ENCODE measurements around the gene OR6J1. TPM values are rescaled to one million over a fixed set of nuclear protein-coding genes. Genes with fewer than 3 reads are reported as not detected.
"Not testable (repeated sequence)": the region's sequence is repeated elsewhere in the genome, so short reads cannot be mapped to it uniquely, and the experiment has no call there.

OR6J1 gene
- total and polyA plus RNA-seq, 4 donors = not detected

DNA sequence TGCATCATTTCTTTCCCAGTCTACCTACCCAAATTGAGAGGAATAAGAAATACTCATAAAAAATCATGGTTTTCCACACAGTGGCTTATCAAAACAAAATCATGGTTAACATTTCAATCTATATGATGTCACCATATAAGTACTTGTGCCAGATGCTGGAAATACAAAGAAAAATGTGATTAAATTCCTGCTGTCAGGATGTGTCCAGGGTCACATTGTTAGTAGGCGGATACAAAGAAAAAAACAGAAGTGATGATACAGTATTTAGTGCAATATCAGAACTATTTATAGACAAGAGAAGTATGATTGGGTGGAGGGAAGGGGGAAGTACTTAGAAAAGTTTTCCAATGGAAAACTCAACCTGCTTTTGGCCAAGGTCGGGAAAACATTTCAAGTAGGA, 47.0 kb upstream of the OR6J1 start:
- no peaks in the 10 kb centered on the region for H3K4me1 ChIP-seq (ENCODE audit: control insufficient read depth in 4 of 4, insufficient read depth in 4 of 4, low read length in 3 of 4)
- H3K9ac ChIP-seq (ENCODE audit: low read depth in 1 of 2, low read length in 2 of 2) = no peak overlapping the region
- WGBS = 67% methylated on average over 2 of the region's 2 CpGs
- H3K27ac ChIP-seq (ENCODE audit: low read depth in 1 of 2, low read length in 2 of 2) = no peak overlapping the region
- TF ChIP-seq HNF4G (IDR thresholded peaks at IDR 0.05) = no peak
- H3K36me3 ChIP-seq (ENCODE audit: control insufficient read depth in 4 of 4, insufficient read depth in 3 of 4, low read depth in 1 of 4, low read length in 3 of 4) = no peaks in the 10 kb centered on the region
- no peak for DNase-seq (ENCODE audit: low spot score)
- H3K9me3 ChIP-seq (ENCODE audit: control insufficient read depth in 4 of 4, low read length in 3 of 4) = peaks cover 1 to 9% (median 4%) of the 10 kb centered on the region in 4 donors
- no peak overlapping the region for H3K4me3 ChIP-seq (ENCODE audit: low read depth in 1 of 3, low read length in 3 of 3)
- peaks cover 0 to 2% (median 0%) of the 10 kb centered on the region in 4 donors for H3K27me3 ChIP-seq (ENCODE audit: control insufficient read depth in 4 of 4, insufficient read depth in 4 of 4, low read length in 3 of 4)

GRCh38 chr14:22689199-22689598, 45.0 kb upstream of the OR6J1 start:
- no peak overlapping the region for H3K27ac ChIP-seq (ENCODE audit: low read depth in 1 of 2, low read length in 2 of 2)
- peaks cover 1 to 9% (median 4%) of the 10 kb centered on the region in 4 donors for H3K9me3 ChIP-seq (ENCODE audit: control insufficient read depth in 4 of 4, low read length in 3 of 4)
- 57% methylated on average over 1 of the region's 1 CpG for WGBS
- no peak for DNase-seq (ENCODE audit: low spot score)
- no peaks in the 10 kb centered on the region for H3K27me3 ChIP-seq (ENCODE audit: control insufficient read depth in 4 of 4, insufficient read depth in 4 of 4, low read length in 3 of 4)
- H3K4me3 ChIP-seq (ENCODE audit: low read depth in 1 of 3, low read length in 3 of 3) = no peak overlapping the region
- H3K4me1 ChIP-seq (ENCODE audit: control insufficient read depth in 4 of 4, insufficient read depth in 4 of 4, low read length in 3 of 4) = no peaks in the 10 kb centered on the region
- TF ChIP-seq JUND (IDR thresholded peaks at IDR 0.05) (no peak), FOXA1 (IDR thresholded peaks at IDR 0.05) (no peak), FOXA2 (IDR thresholded peaks at IDR 0.05) (no peak), SP1 (IDR thresholded peaks at IDR 0.05) (no peak), HNF4G (IDR thresholded peaks at IDR 0.05) (no peak)
- TF ChIP-seq, protein P1, sequence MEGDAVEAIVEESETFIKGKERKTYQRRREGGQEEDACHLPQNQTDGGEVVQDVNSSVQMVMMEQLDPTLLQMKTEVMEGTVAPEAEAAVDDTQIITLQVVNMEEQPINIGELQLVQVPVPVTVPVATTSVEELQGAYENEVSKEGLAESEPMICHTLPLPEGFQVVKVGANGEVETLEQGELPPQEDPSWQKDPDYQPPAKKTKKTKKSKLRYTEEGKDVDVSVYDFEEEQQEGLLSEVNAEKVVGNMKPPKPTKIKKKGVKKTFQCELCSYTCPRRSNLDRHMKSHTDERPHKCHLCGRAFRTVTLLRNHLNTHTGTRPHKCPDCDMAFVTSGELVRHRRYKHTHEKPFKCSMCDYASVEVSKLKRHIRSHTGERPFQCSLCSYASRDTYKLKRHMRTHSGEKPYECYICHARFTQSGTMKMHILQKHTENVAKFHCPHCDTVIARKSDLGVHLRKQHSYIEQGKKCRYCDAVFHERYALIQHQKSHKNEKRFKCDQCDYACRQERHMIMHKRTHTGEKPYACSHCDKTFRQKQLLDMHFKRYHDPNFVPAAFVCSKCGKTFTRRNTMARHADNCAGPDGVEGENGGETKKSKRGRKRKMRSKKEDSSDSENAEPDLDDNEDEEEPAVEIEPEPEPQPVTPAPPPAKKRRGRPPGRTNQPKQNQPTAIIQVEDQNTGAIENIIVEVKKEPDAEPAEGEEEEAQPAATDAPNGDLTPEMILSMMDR (IDR thresholded peaks at IDR 0.05; ENCODE audit: low read depth, low read length, missing input control) = no peak
- H3K9ac ChIP-seq (ENCODE audit: low read depth in 1 of 2, low read length in 2 of 2) = no peak overlapping the region
- H3K36me3 ChIP-seq (ENCODE audit: control insufficient read depth in 4 of 4, insufficient read depth in 3 of 4, low read depth in 1 of 4, low read length in 3 of 4) = no peaks in the 10 kb centered on the region

GRCh38 chr14:22687969-22688368, 43.8 kb upstream of the OR6J1 start:
- not testable (repeated sequence) for H3K36me3 ChIP-seq (ENCODE audit: control insufficient read depth in 4 of 4, insufficient read depth in 3 of 4, low read depth in 1 of 4, low read length in 3 of 4); DNase-seq (ENCODE audit: low spot score); H3K27ac ChIP-seq (ENCODE audit: low read depth in 1 of 2, low read length in 2 of 2); H3K27me3 ChIP-seq (ENCODE audit: control insufficient read depth in 4 of 4, insufficient read depth in 4 of 4, low read length in 3 of 4); H3K9me3 ChIP-seq (ENCODE audit: control insufficient read depth in 4 of 4, low read length in 3 of 4); H3K9ac ChIP-seq (ENCODE audit: low read depth in 1 of 2, low read length in 2 of 2); H3K4me3 ChIP-seq (ENCODE audit: low read depth in 1 of 3, low read length in 3 of 3); H3K4me1 ChIP-seq (ENCODE audit: control insufficient read depth in 4 of 4, insufficient read depth in 4 of 4, low read length in 3 of 4)
- 92% methylated on average over 3 of the region's 3 CpGs for WGBS

DNA sequence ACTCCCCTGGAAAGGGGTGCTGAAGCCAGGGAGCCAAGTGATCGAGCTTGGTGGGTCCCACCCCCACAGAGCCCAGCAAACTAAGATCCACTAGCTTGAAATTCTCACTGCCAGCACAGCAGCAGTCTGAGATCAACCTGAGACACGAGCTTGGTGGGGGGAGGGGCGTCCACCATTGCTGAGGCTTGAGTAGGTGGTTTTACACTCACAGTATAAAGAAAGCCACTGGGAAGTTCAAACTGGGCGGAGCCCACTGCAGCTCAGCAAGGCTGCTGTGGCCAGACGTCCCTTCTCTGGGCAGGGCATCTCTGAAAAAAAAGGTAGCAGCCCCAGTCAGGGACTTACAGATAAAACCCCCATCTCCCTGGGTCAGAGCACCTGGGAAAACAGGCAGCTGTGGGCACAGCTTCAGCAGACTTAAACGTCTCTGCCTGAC, 42.0 kb upstream of the OR6J1 start:
- H3K4me3 ChIP-seq (ENCODE audit: low read depth in 1 of 3, low read length in 3 of 3); H3K9ac ChIP-seq (ENCODE audit: low read depth in 1 of 2, low read length in 2 of 2); H3K27me3 ChIP-seq (ENCODE audit: control insufficient read depth in 4 of 4, insufficient read depth in 4 of 4, low read length in 3 of 4); H3K36me3 ChIP-seq (ENCODE audit: control insufficient read depth in 4 of 4, insufficient read depth in 3 of 4, low read depth in 1 of 4, low read length in 3 of 4); H3K27ac ChIP-seq (ENCODE audit: low read depth in 1 of 2, low read length in 2 of 2); H3K4me1 ChIP-seq (ENCODE audit: control insufficient read depth in 4 of 4, insufficient read depth in 4 of 4, low read length in 3 of 4); DNase-seq (ENCODE audit: low spot score); H3K9me3 ChIP-seq (ENCODE audit: control insufficient read depth in 4 of 4, low read length in 3 of 4): not testable (repeated sequence)
- 31% methylated on average over 6 of the region's 6 CpGs for WGBS

- TF ChIP-seq FOXA2 (IDR thresholded peaks at IDR 0.05) (no peak), JUND (IDR thresholded peaks at IDR 0.05) (no peak), ATF3 (IDR thresholded peaks at IDR 0.05) (no peak), RAD21 (IDR thresholded peaks at IDR 0.05) (no peak), YY1 (IDR thresholded peaks at IDR 0.05) (no peak)
- TF ChIP-seq, protein P2, sequence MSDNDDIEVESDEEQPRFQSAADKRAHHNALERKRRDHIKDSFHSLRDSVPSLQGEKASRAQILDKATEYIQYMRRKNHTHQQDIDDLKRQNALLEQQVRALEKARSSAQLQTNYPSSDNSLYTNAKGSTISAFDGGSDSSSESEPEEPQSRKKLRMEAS (IDR thresholded peaks at IDR 0.05) = no peak
- TF ChIP-seq, protein P1 (IDR thresholded peaks at IDR 0.05; ENCODE audit: low read depth, low read length, missing input control) = no peak
- TF ChIP-seq, protein P3, sequence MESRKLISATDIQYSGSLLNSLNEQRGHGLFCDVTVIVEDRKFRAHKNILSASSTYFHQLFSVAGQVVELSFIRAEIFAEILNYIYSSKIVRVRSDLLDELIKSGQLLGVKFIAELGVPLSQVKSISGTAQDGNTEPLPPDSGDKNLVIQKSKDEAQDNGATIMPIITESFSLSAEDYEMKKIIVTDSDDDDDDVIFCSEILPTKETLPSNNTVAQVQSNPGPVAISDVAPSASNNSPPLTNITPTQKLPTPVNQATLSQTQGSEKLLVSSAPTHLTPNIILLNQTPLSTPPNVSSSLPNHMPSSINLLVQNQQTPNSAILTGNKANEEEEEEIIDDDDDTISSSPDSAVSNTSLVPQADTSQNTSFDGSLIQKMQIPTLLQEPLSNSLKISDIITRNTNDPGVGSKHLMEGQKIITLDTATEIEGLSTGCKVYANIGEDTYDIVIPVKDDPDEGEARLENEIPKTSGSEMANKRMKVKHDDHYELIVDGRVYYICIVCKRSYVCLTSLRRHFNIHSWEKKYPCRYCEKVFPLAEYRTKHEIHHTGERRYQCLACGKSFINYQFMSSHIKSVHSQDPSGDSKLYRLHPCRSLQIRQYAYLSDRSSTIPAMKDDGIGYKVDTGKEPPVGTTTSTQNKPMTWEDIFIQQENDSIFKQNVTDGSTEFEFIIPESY (IDR thresholded peaks at IDR 0.05) = no peak
- no peaks in the 10 kb centered on the region for H3K4me1 ChIP-seq (ENCODE audit: control insufficient read depth in 4 of 4, insufficient read depth in 4 of 4, low read length in 3 of 4)
- no peak overlapping the region for H3K9ac ChIP-seq (ENCODE audit: low read depth in 1 of 2, low read length in 2 of 2)
- no peaks in the 10 kb centered on the region for H3K27me3 ChIP-seq (ENCODE audit: control insufficient read depth in 4 of 4, insufficient read depth in 4 of 4, low read length in 3 of 4)
- no peak for DNase-seq (ENCODE audit: low spot score)
- WGBS = 65% methylated on average over 4 of the region's 4 CpGs
- H3K9me3 ChIP-seq (ENCODE audit: control insufficient read depth in 4 of 4, low read length in 3 of 4) = no peaks in the 10 kb centered on the region
- no peaks in the 10 kb centered on the region for H3K36me3 ChIP-seq (ENCODE audit: control insufficient read depth in 4 of 4, insufficient read depth in 3 of 4, low read depth in 1 of 4, low read length in 3 of 4)
- H3K4me3 ChIP-seq (ENCODE audit: low read depth in 1 of 3, low read length in 3 of 3) = no peak overlapping the region
- H3K27ac ChIP-seq (ENCODE audit: low read depth in 1 of 2, low read length in 2 of 2) = no peak overlapping the region
Measured at GRCh38 chr14:22685467-22685866, 41.3 kb upstream of the OR6J1 start.
